HG03196 (cell line): ENCODE measurements around the gene ATXN2.

Experiments used
- ATAC-seq: cut with Tn5 transposase; IDR thresholded peaks from one replicate; pipeline ENCODE4 v1.9.1; 2021; ENCODE audit not compliant: unreplicated experiment

Gene ATXN2

DNA sequence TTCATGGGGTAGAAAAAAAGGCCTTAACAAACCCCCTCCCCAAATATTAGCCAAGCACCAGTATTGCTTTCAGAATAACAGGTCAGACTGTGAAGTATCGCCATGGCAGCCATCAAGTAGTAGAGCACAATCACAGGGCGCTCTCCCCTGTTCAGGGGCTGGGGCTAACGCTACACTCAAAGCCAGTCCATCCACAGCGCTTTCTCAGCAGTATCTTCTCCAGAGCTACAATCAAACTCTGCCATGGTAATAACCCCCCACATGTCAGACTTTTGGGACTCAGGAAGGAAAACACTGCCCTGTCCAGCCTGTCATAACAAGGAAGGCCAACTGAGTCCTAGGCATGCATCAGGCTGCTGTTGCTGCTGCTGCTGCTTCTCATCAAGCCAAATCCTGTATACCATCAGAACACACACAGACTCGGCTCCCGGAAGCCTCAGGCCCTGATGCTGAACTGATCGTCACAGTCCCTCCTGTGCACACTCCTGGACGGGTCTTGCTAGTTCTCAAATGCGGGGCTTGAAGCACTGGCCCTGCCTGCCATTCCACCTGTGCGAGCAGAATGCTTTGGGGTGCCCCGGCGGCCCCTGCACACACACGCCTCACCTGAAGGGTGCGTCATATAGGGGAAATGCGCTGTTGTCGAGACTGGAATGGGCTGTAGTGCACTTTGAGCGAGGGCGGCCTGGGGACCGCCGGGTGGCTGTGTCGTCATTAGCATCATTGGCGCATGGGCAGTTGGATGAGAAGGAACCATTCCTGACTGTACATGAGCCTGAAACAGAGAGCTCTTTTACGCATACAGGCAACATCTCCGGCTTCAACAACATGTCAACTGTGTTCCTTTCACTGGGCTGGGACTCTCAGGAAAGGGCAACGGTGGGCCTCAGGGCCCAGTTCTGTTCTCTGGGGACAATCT lies 145.8 kb downstream of the ATXN2 start:
- ATAC-seq = no peak

DNA sequence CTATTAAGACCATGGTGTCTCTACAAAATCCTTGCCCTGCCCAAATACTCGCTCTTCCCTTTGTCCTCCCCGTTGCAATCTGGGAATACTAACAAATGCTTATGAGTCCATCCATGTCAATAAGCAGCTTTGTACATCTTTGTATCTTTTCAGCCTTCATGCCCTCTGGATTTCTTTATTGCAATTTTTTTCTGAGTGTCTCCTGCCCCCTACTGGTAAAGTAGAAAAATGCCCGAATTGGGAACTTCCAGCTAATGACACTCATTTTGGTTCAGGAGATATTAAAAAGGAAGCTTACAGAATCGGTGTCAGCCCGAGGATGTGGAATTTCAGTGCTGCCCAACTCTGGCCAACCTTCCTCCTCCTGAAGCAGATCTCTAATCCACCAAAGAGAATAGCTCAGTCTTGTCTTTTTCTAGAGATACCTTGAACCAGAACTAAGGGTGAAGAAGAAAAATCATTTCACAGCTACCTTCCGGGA lies 147.4 kb downstream of the ATXN2 start:
- no peak for ATAC-seq

DNA sequence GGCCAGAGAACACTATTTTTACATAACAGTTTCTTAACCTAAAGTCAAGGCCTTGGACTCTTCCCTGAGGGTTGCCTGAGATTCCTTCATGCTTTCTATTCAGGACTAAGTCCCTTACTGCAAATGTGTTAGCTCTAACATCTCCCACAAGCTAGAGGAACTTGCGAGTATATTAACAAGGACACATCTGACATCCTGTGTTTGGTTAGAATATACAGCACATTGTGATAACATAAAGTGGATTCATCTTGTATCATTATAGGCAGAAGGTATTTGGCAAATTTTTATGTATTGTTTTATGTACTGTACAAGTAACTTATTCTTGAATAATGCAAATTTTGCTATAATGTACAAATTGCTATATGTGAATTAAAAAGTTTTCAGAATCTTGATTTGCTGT lies 147.9 kb downstream of the ATXN2 start:
- no peak for ATAC-seq

DNA sequence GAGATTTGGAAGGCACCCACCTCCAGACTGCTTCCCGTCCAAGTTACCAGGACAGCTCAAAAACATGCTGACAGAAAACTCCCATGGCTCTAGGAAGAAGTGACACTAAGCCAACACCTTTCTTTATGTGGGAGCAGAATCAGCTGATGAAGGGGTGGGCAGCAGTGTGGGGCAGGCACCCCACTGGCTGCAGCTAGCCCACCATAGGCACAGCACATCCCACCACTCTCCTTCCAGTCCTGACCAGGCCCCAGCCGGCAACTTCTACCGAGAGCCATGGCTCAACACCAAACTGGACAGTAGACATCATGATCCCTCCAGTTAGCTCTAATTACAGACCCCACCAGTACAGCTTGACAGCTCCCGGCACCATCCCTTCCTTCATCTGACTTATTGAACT lies 148.4 kb downstream of the ATXN2 start:
- ATAC-seq = no peak

DNA sequence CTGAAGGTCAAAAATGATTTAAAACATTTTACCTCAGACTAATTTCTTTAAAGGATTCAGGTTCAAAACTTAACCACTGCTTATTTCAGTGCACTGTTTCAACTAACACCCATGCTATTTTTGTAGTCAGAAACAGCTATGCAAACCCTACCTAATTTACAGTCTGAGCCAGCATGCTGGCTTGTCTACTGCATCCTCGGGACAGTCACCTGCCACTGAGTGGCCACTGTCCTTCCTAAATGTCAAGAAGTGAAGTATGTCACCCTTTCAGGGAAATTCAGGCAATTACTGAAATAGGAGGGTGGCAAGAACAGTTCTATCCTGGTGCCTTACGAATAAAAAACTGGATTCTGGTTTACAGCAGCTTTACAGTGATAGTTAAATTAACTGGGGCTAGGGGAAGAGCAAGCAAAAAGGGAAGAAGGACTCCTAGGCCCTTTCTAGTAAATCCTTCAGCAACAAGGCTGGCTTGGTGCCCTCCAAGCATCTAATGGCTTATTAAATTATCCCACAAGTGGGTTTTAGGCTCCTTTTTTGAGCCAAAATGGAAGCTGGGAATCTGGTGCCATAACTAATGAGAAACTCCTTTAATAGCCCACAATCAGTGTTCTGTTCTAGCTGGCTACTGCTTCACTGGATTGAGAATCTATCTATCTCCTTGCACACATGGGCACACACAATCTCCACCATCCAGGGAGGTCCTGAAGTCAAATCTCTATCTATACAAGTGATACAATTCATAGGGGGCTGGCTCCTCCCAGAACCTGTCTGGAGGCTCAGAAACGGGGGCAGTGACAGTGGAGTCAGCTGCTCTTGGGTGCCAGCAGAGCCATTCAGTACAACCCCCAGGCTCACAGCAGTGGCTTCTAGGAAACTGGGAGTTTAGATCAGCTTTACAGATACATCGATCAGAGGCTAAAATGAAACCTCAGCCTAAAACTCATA lies 150.0 kb downstream of the ATXN2 start:
- no peak for ATAC-seq

DNA sequence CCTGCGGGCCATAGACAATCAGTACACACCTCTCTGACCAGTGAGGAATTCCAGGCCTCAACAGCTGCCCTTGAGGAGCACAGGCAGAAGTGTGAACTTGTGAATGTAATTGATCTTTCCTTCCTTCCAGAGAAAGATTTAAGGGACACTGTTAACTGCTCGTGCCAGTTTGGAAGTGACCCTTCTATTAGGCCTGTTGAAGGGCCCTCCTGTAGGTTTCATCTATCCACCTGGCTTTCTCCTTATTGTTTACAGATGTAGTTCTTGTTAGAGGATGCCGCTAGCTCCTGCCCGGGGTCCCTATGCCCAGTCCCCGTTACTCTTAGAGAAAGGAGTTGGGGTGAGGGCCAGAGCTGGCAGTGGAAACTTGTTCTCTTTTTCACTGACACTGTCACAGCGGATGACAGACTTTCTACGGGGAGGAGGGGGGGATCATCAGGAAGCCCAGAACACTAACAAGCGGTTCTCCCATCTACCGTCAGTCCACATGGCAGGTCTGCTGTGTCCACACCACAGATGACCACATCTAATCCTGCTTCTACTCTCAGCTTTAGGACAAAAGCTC lies 150.8 kb downstream of the ATXN2 start:
- ATAC-seq = no peak

DNA sequence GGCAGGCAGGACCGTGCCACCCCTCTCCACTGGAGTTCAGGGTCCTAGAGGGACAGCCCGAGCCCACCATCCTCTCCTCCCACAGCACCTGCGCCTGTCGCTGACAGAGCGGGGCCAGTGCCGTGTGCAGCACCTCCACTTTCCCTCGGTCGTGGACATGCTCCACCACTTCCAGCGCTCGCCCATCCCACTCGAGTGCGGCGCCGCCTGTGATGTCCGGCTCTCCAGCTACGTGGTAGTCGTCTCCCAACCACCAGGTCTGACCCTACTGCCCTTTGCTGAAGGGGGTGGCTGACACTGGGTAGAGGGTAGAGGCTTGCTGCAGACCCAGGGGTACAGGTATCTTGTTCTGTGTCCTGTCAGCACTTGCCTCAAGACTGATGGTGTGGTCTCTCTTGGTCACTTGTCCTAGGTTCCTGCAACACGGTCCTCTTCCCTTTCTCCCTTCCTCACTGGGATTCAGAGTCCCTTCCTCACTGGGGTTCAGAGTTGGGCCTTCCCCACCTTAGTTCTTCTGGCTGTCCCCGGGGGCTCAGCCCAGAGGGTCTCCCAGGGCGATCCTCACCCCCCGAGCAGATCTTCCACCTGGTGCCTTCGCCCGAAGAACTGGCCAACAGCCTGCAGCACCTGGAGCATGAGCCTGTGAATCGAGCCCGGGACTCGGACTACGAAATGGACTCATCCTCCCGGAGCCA lies 151.4 kb downstream of the ATXN2 start:
- no peak for ATAC-seq

DNA sequence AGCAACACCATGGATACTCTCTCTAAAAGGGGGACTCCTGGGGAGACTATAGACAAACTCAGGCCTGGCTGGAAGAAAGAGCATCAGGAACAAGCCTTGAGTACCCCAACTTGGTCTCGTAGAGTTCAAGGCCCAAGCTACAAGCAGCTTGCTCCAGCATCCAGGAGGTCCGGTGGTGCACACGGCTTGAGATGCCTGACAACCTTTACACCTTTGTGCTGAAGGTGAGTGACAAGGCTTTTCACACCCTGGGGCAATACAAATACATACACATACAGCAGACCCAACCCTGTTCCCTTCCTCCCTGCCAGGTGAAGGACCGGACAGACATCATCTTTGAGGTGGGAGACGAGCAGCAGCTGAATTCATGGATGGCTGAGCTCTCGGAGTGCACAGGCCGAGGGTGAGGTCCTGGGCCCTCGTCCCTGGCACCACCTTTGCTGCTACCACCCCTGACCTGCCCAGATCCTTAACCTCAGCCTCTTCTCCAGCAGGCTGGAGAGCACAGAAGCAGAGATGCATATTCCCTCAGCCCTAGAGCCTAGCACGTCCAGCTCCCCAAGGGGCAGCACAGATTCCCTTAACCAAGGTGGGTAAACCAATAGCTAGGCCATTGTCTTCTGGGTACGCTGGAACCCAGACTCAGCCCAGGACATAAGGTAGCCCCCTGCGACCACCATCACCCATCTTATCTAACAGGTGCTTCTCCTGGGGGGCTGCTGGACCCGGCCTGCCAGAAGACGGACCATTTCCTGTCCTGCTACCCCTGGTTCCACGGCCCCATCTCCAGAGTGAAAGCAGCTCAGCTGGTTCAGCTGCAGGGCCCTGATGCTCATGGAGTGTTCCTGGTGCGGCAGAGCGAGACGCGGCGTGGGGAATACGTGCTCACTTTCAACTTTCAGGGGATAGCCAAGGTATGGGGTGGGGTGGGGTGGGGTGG lies 152.2 kb downstream of the ATXN2 start:
- no peak for ATAC-seq

DNA sequence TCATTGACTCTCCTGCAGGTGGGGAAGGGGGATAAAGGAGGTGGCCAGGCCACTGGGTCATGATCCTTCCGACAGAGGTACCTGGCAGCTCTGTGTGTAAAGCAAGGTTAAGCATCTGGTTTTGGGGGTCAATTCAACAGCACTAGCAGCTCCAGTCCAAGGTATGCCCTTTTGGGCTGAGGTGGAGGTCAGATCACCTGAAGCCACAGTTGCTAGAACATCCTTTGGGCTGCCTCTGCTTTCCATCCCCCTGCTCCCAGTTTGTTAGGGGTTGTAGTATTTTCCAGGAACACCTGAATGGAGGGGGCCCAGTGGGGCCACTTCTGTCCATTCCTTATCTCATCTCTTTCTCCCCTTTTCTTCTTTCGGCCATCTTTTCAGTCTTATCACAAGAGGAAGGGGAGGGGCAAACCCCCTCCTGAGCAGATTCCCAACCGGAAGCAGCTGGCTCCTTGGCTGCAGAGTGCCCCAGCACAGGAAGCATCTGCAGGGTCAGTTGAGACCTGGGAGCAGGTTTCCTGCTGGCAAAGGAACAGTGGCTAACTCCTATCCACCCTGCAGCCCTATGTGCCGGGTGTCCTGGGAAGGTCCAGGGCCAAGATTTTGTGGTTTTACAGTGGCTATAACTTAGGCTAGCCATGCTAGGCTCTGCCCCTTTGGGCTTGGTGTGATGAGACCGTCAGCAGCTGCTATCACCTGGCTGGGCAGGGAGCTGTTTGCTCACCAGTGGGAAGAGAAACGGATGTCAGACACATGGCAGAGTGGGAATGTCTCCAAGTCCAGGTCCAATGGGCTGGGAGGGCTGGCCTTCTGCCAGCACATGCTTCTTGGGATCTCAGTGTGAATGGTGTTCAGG lies 153.2 kb downstream of the ATXN2 start:
- no peak for ATAC-seq

DNA sequence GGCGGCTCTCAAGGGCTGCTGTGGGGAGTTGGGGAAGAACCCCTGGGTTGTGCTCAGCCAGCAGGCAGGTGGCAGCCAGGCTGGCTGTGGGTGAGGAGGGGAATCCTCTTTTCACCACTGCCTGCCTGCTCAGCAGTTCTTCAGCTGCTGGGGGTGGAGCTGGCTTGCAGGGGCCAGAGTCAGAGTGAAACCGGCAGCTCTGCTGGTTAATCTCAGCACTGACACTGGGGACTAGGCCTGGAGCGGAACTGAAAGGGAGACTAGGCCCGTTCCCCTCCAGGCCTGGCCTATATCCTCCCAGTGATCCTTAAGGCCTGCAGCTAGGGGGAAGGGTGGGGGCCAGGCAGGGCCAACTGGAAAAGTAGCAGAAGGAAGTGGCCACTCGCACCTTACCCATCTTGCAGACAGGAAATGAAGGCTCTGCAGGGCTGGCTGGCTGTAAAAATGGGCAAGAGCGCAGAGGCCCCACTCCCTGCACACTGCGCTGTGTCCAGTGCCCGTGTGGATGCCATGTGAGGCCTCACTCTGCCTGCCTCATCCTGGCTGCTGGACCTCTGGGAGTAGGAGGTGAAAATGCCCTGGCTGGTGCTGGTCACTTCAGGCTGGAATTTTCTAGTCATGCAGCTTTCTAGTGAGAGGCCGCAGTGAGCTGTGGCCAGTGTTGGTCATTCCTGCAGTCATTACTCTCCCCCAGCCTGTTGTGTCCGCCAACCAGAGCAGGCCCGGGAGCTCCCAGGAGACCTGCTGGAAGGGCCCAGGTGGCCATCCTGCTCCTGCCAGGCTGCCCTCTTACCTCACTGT lies 154.0 kb downstream of the ATXN2 start:
- peak; percentile 79 for ATAC-seq

DNA sequence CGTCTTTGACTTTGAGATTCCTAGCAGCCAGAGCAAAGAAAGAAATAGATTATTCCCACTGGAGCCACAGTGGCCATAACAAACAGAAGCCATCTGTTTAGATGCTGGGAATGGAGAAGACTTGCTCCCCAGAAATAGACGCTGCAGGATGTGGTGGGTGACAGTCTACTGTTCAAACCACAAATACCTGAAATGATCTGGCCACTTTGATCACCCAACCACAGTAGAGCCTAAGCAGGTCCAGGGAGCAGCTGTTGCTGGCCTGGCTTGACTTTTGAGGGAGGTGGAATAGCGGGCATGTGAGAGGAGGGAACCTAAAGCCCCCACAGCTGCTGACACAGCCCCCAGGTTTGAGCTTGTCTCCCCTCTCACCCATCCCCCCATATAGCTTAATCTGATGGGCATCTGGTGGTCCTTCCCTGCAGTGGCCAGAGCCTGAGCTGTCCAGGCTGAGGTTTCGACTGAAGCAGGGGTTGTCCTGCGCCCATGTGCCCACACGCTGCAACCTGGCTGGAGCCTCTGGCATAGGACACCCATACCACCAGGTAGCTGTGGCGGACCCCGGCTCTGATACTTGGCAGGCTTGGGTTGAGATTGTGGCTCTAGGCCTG lies 154.7 kb downstream of the ATXN2 start:
- peak; percentile 18 for ATAC-seq

DNA sequence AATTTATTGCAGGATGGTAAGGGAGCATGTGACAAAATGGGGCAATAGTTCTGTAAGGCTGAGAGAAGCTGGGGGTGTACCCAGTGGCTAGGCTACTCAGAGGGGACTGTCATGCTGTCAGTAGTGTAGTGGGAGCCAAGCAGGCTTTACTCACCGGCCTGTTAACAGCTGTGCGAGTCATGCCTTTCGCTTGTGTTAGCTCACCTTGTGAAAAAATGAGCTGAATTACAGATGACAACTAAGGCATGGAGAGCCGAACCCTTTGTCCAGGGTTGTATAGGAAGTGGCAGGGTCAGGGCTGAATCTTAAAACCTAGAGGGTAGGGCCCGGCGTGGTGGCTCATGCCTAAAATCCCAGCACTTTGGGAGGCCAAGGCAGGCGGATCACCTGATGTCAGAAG lies 155.5 kb downstream of the ATXN2 start:
- ATAC-seq = no peak

DNA sequence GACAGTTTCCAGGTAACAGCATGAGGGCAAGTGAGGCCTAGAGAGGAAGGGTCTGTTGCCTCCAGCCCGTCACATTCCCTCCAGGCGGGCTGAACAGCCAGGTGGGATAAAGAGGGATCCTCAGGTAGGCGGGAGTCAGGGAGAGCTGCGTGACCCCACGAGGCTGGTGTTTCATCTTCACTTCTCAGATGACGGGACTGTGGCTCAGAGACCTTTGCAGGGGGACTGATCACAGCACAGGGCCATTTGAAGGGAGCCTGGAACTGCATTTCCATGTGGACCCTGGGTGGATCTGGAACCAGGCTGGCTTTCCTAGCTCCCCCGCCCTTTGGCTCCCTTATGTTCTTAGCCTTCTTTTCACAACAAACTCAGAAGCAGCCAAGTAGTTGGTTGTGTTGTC lies 156.0 kb downstream of the ATXN2 start:
- no peak for ATAC-seq

DNA sequence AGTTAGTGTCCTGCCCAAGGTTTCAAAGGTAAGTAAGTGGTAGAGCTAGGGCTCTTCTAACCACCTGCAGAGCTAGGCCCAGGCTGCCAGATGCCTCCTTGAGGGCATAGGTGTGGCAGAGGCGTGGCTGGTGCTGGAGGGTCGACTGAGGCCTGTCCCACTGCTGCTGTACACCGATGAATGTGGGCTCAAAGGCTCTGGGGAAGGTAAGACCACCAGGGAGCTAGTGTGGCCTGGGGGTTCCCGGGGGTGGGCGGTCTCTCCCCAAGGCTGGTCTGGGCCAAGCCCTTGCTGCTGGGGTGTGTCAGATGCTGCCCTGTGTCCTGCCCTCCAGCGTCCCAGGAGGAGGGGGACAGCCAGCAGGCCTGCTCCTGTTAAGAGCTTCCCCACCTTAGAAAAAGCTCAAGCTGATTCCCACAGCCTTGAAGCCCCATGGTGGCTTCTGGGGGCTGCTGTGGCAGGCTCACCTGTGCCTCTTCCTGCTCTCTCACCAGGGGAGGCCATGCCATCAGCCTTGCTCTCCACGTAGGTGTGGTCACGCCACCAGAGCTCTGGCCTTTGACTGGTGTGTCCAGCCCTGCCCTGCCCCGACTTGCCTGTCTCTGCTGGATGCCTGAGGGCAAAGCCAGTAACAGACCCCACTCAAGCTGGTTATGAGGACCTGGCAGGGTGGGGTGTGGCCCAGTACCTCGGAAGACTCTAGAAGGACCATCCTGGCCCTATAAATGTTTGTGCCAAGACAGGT lies 156.6 kb downstream of the ATXN2 start:
- ATAC-seq = no peak

DNA sequence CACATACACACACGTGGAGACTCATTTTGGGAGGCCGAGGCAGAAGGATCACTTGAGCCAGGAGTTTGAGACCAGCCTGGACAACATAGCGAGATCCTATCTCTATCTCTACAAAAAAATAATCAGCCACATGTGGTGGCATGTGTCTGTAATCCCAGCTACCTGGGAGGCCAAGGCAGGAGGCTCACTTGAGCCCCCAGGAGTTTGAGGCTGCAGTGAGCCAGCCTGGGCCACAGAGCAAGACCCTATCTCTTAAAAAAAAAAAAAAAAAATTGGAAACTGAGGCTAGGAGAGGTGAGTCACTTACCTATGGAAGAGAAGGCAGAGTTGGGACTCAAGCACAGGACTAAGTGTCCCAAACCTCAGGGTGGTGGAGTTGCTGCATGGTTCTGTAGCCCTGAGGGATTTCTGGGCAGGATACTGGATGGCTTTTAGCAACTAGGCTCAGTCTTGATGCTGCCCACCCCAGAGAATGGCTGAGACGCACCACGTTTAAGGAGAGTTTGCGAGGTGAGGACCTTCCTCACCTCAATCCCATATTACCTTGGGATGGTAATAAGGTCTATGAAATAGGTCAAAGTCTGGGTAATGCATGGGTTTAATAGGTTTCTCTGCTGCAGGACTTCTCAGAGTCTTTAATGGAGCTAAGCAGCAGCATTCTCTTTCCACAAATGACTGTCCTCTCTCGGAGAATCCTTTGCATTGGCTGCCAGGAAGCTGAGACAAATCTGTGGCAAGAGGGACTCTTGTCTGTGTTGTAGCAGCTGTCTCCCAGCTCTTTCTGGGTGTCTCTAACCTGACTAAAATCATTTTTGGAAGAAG lies 157.8 kb downstream of the ATXN2 start:
- ATAC-seq = no peak

DNA sequence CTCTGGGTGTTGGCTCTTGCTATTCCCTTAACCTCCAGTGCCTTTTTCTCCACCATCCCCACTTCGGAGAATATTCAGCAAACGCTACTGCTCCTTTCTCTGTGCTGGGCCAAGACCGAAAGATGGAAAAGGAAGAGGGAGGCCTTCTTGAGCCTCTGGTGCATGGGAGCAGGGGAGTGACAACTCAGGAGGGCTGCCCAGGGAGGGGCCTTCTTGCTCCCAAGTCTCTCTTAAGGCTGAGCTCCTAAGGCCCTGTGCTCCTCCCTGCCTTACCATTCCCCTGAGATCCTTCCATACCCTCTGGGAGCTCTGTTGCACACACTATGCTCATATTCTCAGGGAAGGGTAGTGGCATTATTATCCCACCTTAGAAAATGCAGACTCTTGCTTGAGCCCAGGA lies 158.5 kb downstream of the ATXN2 start:
- no peak for ATAC-seq
